Measurements from ENCODE around the gene LRIG3.
"Not testable (repeated sequence)": the region's sequence is repeated elsewhere in the genome, so short reads cannot be mapped to it uniquely, and the experiment has no call there.

LRIG3 gene

GRCh38 chr12:58955849-58956248, 35.5 kb upstream of the LRIG3 start:
- no peaks in the 10 kb centered on the region for H3K27me3 ChIP-seq (ENCODE audit: insufficient read depth, poor library complexity, severe bottlenecking)
- no peak for TF ChIP-seq GABPA (IDR thresholded peaks at IDR 0.05; ENCODE audit: low read depth)
- TF ChIP-seq POLR2AphosphoS5 (IDR thresholded peaks at IDR 0.05; ENCODE audit: low read depth) = no peak
- TF ChIP-seq SPI1 (IDR thresholded peaks at IDR 0.05; ENCODE audit: borderline replicate concordance, low read depth) = no peak
- TF ChIP-seq CTCF (IDR thresholded peaks at IDR 0.05; ENCODE audit: insufficient read depth, low read length) = no peak
- TF ChIP-seq, protein P1, sequence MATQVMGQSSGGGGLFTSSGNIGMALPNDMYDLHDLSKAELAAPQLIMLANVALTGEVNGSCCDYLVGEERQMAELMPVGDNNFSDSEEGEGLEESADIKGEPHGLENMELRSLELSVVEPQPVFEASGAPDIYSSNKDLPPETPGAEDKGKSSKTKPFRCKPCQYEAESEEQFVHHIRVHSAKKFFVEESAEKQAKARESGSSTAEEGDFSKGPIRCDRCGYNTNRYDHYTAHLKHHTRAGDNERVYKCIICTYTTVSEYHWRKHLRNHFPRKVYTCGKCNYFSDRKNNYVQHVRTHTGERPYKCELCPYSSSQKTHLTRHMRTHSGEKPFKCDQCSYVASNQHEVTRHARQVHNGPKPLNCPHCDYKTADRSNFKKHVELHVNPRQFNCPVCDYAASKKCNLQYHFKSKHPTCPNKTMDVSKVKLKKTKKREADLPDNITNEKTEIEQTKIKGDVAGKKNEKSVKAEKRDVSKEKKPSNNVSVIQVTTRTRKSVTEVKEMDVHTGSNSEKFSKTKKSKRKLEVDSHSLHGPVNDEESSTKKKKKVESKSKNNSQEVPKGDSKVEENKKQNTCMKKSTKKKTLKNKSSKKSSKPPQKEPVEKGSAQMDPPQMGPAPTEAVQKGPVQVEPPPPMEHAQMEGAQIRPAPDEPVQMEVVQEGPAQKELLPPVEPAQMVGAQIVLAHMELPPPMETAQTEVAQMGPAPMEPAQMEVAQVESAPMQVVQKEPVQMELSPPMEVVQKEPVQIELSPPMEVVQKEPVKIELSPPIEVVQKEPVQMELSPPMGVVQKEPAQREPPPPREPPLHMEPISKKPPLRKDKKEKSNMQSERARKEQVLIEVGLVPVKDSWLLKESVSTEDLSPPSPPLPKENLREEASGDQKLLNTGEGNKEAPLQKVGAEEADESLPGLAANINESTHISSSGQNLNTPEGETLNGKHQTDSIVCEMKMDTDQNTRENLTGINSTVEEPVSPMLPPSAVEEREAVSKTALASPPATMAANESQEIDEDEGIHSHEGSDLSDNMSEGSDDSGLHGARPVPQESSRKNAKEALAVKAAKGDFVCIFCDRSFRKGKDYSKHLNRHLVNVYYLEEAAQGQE (IDR thresholded peaks at IDR 0.05; ENCODE audit: insufficient replicate concordance, low read depth) = no peak
- DNase-seq (ENCODE audit: low read depth in 1 of 2, low spot score in 1 of 2) = no peak
- no peak overlapping the region for H3K4me3 ChIP-seq (replicated peaks; ENCODE audit: insufficient read depth, low read length)
- H3K27ac ChIP-seq (replicated peaks) = no peak overlapping the region

DNA sequence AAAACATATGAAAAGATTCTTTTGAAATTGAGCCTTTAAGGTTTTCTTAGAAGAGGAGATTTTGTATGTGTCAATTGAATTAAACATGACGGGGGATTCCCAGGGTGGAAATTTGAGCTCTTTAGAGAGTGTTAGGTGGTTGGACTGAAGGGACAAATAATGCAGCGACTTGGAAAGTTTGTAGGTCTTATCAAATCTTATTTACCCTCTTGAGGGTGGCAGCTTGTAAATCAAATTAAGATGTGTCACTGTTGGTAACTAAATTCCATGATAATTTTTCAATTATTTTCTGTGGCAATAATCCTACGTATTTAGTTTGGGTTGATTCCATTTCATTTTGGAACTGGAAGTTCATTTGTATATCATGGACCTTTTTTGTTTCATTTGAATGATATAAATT, 33.7 kb upstream of the LRIG3 start:
- no peak for TF ChIP-seq POLR2AphosphoS5 (IDR thresholded peaks at IDR 0.05; ENCODE audit: low read depth)
- no peak for TF ChIP-seq CTCF (IDR thresholded peaks at IDR 0.05; ENCODE audit: insufficient read depth, low read length)
- TF ChIP-seq, protein P1 (IDR thresholded peaks at IDR 0.05; ENCODE audit: insufficient replicate concordance, low read depth) = no peak

GRCh38 chr12:58950739-58951100, 30.4 kb upstream of the LRIG3 start:
- H3K27ac ChIP-seq (replicated peaks) = no peak overlapping the region
- no peaks in the 10 kb centered on the region for H3K27me3 ChIP-seq (ENCODE audit: insufficient read depth, poor library complexity, severe bottlenecking)
- no peak for DNase-seq (ENCODE audit: low read depth in 1 of 2, low spot score in 1 of 2)
- no peak overlapping the region for H3K4me3 ChIP-seq (replicated peaks; ENCODE audit: insufficient read depth, low read length)
- TF ChIP-seq GABPA (IDR thresholded peaks at IDR 0.05; ENCODE audit: low read depth) = no peak

More for the DNA sequence above, 33.7 kb upstream of the LRIG3 start:
- H3K27ac ChIP-seq (replicated peaks) = no peak overlapping the region
- H3K4me3 ChIP-seq (replicated peaks; ENCODE audit: insufficient read depth, low read length) = no peak overlapping the region
- H3K27me3 ChIP-seq (ENCODE audit: insufficient read depth, poor library complexity, severe bottlenecking) = no peaks in the 10 kb centered on the region
- DNase-seq (ENCODE audit: low read depth in 1 of 2, low spot score in 1 of 2) = no peak

- not testable (repeated sequence) for H3K27me3 ChIP-seq (ENCODE audit: insufficient read depth, poor library complexity, severe bottlenecking); DNase-seq (ENCODE audit: low read depth in 1 of 2, low spot score in 1 of 2); H3K4me3 ChIP-seq (replicated peaks; ENCODE audit: insufficient read depth, low read length); H3K27ac ChIP-seq (replicated peaks)
These were observed 29.8 kb upstream of the LRIG3 start for GRCh38 chr12:58949954-58950738.

DNA sequence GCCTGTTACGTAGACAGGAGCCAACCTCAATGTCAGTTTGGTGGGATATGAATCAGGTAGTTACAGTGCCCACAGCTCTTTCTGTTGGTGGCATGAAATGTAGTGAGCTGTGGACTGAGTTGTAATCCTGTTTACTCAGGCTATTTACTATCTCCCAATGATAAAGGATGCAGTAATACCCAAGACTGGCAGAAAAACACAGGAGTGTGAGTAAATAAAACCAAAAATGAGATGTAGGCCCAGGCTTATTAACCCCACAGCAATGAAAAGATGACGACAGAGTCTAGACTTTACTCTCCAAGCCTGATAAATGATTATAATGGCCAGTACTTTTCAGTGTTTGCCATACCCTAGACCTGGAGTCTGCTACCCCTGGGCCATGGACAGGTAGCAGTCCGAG, 22.8 kb upstream of the LRIG3 start:
- H3K4me3 ChIP-seq (replicated peaks; ENCODE audit: insufficient read depth, low read length) = no peak overlapping the region
- no peaks in the 10 kb centered on the region for H3K27me3 ChIP-seq (ENCODE audit: insufficient read depth, poor library complexity, severe bottlenecking)
- no peak overlapping the region for H3K27ac ChIP-seq (replicated peaks)
- no peak for DNase-seq (ENCODE audit: low read depth in 1 of 2, low spot score in 1 of 2)
- TF ChIP-seq CTCF (IDR thresholded peaks at IDR 0.05; ENCODE audit: insufficient read depth, low read length) (no peak), POLR2AphosphoS5 (IDR thresholded peaks at IDR 0.05; ENCODE audit: low read depth) (no peak), GABPA (IDR thresholded peaks at IDR 0.05; ENCODE audit: low read depth) (no peak), SPI1 (IDR thresholded peaks at IDR 0.05; ENCODE audit: borderline replicate concordance, low read depth) (no peak)
- TF ChIP-seq, protein P1 (IDR thresholded peaks at IDR 0.05; ENCODE audit: insufficient replicate concordance, low read depth) = no peak
